GM12873 (cell line): Measurements from ENCODE around the gene IGF2BP2.

ENCODE experiments used
- TF ChIP-seq, protein P1 (sequence below): IDR thresholded peaks from 2 replicates; pipeline ENCODE4 v1.5.1; 2012; ENCODE audit warnings: low read depth, mild to moderate bottlenecking, moderate library complexity, low read length, control low read depth; ENCODE audit not compliant: insufficient read depth; ENCODE audit errors: missing control alignments

Gene IGF2BP2

DNA sequence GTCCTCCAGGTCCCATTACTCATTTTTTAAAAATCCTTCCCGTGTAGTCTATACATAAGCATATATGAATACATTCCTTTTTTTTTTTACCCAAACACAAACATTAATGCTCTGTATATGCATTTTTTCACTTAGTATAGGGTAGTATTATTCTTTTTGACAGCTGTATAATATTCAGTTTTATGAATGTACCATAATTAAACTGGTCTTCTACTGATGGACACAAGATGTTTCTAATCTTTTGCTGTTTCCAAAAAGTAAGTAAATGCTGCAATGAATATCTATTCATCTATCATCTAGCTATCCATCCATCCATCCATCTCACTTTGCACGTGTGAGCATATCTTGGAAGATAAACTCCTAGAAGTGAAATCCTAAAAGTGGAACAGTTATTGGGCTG is 110.8 kb downstream of the IGF2BP2 start:
- TF ChIP-seq, protein P1, sequence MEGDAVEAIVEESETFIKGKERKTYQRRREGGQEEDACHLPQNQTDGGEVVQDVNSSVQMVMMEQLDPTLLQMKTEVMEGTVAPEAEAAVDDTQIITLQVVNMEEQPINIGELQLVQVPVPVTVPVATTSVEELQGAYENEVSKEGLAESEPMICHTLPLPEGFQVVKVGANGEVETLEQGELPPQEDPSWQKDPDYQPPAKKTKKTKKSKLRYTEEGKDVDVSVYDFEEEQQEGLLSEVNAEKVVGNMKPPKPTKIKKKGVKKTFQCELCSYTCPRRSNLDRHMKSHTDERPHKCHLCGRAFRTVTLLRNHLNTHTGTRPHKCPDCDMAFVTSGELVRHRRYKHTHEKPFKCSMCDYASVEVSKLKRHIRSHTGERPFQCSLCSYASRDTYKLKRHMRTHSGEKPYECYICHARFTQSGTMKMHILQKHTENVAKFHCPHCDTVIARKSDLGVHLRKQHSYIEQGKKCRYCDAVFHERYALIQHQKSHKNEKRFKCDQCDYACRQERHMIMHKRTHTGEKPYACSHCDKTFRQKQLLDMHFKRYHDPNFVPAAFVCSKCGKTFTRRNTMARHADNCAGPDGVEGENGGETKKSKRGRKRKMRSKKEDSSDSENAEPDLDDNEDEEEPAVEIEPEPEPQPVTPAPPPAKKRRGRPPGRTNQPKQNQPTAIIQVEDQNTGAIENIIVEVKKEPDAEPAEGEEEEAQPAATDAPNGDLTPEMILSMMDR = no peak

GRCh38 chr3:185713015-185713414 is 111.8 kb downstream of the IGF2BP2 start:
- TF ChIP-seq, protein P1 = no peak

GRCh38 chr3:185712337-185712736 is 112.5 kb downstream of the IGF2BP2 start:
- TF ChIP-seq, protein P1 = no peak

GRCh38 chr3:185711255-185711870 is 113.5 kb downstream of the IGF2BP2 start:
- TF ChIP-seq, protein P1 = no peak

- TF ChIP-seq, protein P1 = no peak
Measured at GRCh38 chr3:185709251-185709955, 115.4 kb downstream of the IGF2BP2 start.

- TF ChIP-seq, protein P1 = no peak
Measured at GRCh38 chr3:185708392-185708791, 116.5 kb downstream of the IGF2BP2 start.

DNA sequence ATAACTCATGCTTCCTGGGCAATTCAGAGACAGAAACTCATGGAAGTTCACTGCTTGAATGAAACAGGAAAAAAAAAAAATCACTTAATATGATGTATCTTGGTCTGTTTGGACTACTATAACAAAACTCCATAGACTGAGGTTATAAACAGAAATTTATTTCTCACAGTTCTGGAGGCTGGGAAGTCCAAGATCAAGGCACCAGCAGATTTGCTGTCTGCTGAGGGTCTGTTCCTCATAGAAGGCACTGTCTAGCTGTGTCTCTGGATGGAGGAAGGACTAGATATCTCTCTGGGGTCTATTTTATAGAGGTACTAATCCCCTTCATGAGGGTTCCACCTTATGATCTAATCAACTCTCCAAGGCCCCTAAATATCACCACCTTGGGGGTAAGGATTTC is 119.3 kb downstream of the IGF2BP2 start:
- TF ChIP-seq, protein P1 = no peak
